Measurements from ENCODE around the gene KIAA1671.

Gene KIAA1671

GRCh38 chr22:25148149-25148691 is 195.7 kb downstream of the KIAA1671 start:
- H3K4me3 ChIP-seq (ENCODE audit: low read length) = no peak overlapping the region
- no peak for DNase-seq (ENCODE audit: low read depth)
- TF ChIP-seq, protein P1, sequence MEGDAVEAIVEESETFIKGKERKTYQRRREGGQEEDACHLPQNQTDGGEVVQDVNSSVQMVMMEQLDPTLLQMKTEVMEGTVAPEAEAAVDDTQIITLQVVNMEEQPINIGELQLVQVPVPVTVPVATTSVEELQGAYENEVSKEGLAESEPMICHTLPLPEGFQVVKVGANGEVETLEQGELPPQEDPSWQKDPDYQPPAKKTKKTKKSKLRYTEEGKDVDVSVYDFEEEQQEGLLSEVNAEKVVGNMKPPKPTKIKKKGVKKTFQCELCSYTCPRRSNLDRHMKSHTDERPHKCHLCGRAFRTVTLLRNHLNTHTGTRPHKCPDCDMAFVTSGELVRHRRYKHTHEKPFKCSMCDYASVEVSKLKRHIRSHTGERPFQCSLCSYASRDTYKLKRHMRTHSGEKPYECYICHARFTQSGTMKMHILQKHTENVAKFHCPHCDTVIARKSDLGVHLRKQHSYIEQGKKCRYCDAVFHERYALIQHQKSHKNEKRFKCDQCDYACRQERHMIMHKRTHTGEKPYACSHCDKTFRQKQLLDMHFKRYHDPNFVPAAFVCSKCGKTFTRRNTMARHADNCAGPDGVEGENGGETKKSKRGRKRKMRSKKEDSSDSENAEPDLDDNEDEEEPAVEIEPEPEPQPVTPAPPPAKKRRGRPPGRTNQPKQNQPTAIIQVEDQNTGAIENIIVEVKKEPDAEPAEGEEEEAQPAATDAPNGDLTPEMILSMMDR (conservative IDR thresholded peaks at IDR 0.05; ENCODE audit: low read length) = no peak

- TF ChIP-seq, protein P1 (conservative IDR thresholded peaks at IDR 0.05; ENCODE audit: low read length) = no peak
- no peak for DNase-seq (ENCODE audit: low read depth)
- H3K4me3 ChIP-seq (ENCODE audit: low read length) = no peak overlapping the region
These were observed 196.5 kb downstream of the KIAA1671 start for GRCh38 chr22:25149014-25149413.

DNA sequence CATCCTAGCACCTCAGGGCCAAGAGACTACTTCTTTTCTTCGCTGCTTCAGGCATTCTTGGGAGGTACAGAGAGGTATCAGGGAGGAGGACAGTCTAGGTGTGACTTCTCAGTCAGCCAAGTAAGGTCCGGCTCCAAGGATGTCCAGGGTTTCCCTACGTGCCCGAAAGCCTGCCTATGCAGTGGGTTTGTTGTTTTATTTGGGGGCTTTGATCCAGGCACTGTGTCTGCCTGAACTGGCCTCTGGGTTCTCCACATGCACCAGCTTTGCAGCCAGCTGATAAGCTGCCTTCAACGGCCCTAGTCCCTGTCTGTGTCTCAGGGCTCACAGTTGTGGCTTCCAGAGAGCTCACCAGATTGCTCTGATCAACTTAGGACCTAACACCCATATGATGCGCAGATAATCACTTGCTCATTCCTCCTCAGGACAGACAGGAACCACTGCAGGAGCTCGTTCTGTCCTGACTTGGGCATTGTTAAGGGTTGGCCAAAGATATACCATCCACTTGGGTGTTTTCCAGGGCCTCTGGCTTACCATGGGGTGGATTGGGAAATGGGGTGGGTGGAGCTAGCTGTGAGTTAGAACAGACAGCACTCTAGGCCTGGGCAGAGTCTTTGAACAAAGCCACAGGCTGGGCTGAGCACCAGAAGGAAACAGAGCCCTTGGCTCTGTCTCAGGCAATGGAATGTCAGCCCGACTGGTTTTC is 201.6 kb downstream of the KIAA1671 start:
- TF ChIP-seq, protein P1 (conservative IDR thresholded peaks at IDR 0.05; ENCODE audit: low read length) = no peak
- peak; percentile 66 for DNase-seq (ENCODE audit: low read depth)
- H3K4me3 ChIP-seq (ENCODE audit: low read length) = no peak overlapping the region

- H3K4me3 ChIP-seq (ENCODE audit: low read length) = no peak overlapping the region
- TF ChIP-seq, protein P1 (conservative IDR thresholded peaks at IDR 0.05; ENCODE audit: low read length) = no peak
- no peak for DNase-seq (ENCODE audit: low read depth)
These were observed 202.1 kb downstream of the KIAA1671 start for GRCh38 chr22:25154667-25154999.

GRCh38 chr22:25156736-25157135 is 204.2 kb downstream of the KIAA1671 start:
- no peak overlapping the region for H3K4me3 ChIP-seq (ENCODE audit: low read length)
- TF ChIP-seq, protein P1 (conservative IDR thresholded peaks at IDR 0.05; ENCODE audit: low read length) = no peak
- no peak for DNase-seq (ENCODE audit: low read depth)

DNA sequence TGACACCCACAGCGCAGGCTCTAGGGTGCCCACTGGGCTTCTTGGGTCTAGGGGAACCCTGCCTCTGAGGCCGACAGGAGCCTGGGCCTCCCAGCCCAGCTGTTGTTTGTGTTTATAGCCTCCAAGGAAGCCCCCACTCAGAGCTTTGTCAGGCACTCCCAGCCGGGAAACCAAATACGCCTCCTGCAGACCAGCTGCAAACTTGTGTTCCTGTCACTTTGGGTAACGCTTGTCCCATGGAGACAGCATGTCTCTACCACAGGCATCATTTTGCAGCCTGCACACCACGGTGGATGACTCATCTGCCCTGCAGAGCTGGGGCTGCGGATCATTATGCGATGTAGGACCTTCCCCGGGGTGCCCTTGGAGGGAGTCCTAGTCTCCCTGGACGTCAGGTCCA is 206.5 kb downstream of the KIAA1671 start:
- no peak overlapping the region for H3K4me3 ChIP-seq (ENCODE audit: low read length)
- TF ChIP-seq, protein P1 (conservative IDR thresholded peaks at IDR 0.05; ENCODE audit: low read length) = no peak
- no peak for DNase-seq (ENCODE audit: low read depth)
